Right atrium auricular region (tissue), 2 donors: ENCODE results near the gene ATXN7L2. TPM values are rescaled to one million over a fixed set of nuclear protein-coding genes. Genes with fewer than 3 reads are reported as not detected.
A peak's percentile ranks its signal among the peaks of the same experiment; 100 is the strongest.

Experiments used
- DNase-seq: peaks from one replicate; pipeline ENCODE4 v3.0.0-alpha.2; 2019; ENCODE audit warnings: low spot score
- H3K27ac ChIP-seq, 2 donors: fragments of 200-600 bp; sonication (generic); 1 replicate in 1 of 2; 2 replicates in 1 of 2; pipeline ENCODE4 v1.5.1; 2016 to 2019
- H3K27me3 ChIP-seq, 2 donors: fragments of 200-600 bp; sonication (generic); one replicate each; pipeline versions ENCODE4 v1.5.1 to v1.6.0; 2017 to 2019
- H3K36me3 ChIP-seq: fragments of 200-600 bp; sonication (generic); one replicate; pipeline ENCODE4 v1.5.1; 2016
- H3K4me1 ChIP-seq, 2 donors: fragments of 200-600 bp; sonication (generic); one replicate each; pipeline versions ENCODE4 v1.5.1 to v1.6.0; 2017 to 2019
- H3K4me3 ChIP-seq, 2 donors: fragments of 200-600 bp; sonication (generic); 1 replicate in 1 of 2; 2 replicates in 1 of 2; pipeline ENCODE4 v1.5.1; 2017 to 2019; ENCODE audit warnings: mild to moderate bottlenecking in 1 of 2, moderate library complexity in 1 of 2
- H3K9me3 ChIP-seq, 2 donors: fragments of 200-600 bp; sonication (generic); one replicate each; pipeline ENCODE4 v1.5.1; 2019
- total RNA-seq, 2 donors: library from RNA; depleted of rRNA; stranded (reverse); fragments of >200 nt; gene quantifications; one replicate each; pipeline ENCODE4 v1.1.0, GENCODE V29; 2016
- TF ChIP-seq, protein P1 (sequence below), 2 donors: fragments of 200-600 bp; sonication (generic); IDR thresholded peaks; one replicate each; pipeline ENCODE4 v1.5.1; 2019; ENCODE audit warnings: antibody characterized with exemption in 2 of 2

The ATXN7L2 gene
- total RNA-seq, 2 donors from 2014 or later: 2.4 to 3.5 TPM

DNA sequence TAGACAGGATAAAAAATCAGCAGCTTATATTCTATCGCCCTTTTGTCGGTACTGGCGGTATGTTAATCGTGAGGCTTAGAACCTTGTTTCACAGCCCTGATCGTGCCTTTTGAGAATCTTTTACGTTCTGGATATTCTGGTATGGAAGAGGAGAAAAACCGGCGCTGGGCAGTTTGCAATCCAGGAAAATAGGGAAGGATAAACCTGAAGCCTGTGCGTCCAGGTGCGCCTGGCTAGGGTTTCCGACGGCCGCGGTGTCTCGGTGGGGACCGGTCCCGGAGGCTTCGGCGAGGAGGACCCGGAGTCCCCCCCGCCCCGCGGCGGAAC, 17.6 kb upstream of the ATXN7L2 start:
- Histone ChIP-seq H3K36me3 (no peaks in the 10 kb centered on the region), H3K27ac (peak overlapping the region; percentile 80 to 84), H3K4me3 (peak overlapping the region; percentile 61 to 69), H3K27me3 (no peaks in the 10 kb centered on the region), H3K4me1 (peaks cover 0 to 17% of the 10 kb centered on the region in 2 donors), H3K9me3 (no peaks in the 10 kb centered on the region)
- TF ChIP-seq, protein P1, sequence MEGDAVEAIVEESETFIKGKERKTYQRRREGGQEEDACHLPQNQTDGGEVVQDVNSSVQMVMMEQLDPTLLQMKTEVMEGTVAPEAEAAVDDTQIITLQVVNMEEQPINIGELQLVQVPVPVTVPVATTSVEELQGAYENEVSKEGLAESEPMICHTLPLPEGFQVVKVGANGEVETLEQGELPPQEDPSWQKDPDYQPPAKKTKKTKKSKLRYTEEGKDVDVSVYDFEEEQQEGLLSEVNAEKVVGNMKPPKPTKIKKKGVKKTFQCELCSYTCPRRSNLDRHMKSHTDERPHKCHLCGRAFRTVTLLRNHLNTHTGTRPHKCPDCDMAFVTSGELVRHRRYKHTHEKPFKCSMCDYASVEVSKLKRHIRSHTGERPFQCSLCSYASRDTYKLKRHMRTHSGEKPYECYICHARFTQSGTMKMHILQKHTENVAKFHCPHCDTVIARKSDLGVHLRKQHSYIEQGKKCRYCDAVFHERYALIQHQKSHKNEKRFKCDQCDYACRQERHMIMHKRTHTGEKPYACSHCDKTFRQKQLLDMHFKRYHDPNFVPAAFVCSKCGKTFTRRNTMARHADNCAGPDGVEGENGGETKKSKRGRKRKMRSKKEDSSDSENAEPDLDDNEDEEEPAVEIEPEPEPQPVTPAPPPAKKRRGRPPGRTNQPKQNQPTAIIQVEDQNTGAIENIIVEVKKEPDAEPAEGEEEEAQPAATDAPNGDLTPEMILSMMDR (IDR thresholded peaks at IDR 0.05): no peak
- no peak for DNase-seq

DNA sequence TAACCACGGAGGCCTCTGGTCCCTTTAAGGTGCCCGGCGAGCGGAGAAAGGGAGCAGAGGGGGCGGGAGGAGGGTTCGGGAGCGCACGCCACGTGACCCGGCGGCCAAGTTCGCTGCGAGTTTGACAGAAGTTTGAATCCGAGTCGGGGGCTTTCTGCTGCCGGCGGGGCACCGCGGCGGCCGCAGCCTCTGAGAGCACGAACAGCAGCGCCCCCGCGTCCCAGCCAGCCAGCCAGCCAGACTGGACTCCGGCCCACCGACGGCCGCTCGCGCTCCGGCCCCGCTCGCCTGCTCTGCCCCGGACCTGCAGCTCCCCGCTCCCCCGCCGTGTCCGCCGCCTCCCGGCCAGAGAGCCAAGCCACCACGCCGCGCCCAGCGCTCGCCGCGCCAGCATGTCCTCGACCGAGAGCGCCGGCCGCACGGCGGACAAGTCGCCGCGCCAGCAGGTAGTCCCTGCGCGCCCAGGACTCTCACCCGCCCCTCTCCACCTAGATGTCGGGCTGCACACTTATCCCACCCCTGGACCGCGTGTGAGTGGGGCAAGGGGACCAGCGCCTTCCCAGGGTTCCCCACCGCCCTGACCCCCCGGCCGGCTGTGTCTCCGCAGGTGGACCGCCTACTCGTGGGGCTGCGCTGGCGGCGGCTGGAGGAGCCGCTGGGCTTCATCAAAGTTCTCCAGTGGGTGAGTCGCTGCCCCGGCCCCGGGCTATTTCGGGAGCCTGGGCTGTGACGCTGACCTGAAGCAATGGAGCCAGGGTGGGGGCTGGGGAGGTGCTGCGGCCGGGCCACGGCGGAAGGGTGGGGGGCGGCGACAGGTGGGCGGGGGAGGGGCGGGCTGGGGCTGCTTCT, 17.0 kb upstream of the ATXN7L2 start, which contains the start of gene SYPL2:
Gene SYPL2, plus strand, starts transcription at position 95 of the 849 bp plus-strand sequence. Its CDS starts 298 bp downstream, at position 393.
- peak within 1 kb of the TSS; percentile 61 to 69 for H3K4me3 ChIP-seq
- no peak for DNase-seq
- H3K9me3 ChIP-seq: no peaks in the 10 kb centered on the region
- H3K27ac ChIP-seq: peak within 1 kb of the TSS; percentile 80 to 84
- H3K36me3 ChIP-seq: no peaks in the 10 kb centered on the region
- peaks cover 0 to 17% of the 10 kb centered on the region in 2 donors for H3K4me1 ChIP-seq
- H3K27me3 ChIP-seq: no peaks in the 10 kb centered on the region
- TF ChIP-seq, protein P1 (IDR thresholded peaks at IDR 0.05): peak in 1 of 2 donors; percentile 24

DNA sequence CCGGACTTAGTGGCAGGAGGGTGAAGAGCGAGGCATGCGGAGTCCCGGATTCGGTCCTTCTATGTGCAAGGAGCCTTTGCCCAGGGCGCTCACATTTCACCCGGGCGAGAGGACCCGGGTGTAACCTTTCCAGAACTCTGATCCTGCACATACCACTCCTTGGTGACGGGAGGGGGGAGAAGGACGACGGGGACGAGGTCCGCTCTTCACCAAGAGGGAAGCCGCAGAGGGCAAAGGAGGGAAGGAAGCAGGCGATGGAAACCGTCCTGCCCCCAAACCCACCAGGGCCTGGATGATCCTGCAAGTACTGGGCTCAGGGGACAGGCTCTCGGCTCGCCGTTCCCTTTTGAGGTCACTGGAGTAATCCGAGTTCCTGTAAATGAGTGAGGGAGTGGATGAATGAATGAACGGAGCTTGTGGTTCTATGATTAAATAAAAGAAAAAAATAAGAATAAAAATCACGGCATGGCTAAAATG, 16.4 kb upstream of the ATXN7L2 start:
- peaks cover 0 to 17% of the 10 kb centered on the region in 2 donors for H3K4me1 ChIP-seq
- H3K4me3 ChIP-seq: peak overlapping the region; percentile 61 to 69
- no peaks in the 10 kb centered on the region for H3K27me3 ChIP-seq
- no peaks in the 10 kb centered on the region for H3K9me3 ChIP-seq
- peak overlapping the region; percentile 80 to 84 for H3K27ac ChIP-seq
- DNase-seq: no peak
- TF ChIP-seq, protein P1 (IDR thresholded peaks at IDR 0.05): no peak
- H3K36me3 ChIP-seq: no peaks in the 10 kb centered on the region

DNA sequence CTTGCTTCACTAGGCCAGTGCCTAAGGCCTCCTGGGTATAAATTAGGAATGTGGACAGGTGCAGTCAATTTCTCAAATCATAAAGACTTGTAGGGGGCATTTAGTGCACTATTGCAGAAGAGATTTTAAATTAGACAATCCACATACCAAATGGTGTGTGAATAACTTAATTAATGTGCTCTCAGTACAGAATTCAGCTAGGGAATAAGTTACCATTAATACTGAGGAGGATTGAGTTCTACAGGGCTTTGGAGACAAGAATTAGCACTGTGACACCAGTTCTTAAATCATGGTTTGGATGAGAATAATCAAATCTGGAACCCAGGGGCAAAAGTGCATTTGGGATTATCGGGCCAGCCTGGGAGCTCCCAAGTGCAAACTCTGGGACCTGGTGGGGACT, 15.6 kb upstream of the ATXN7L2 start:
- no peak overlapping the region for H3K4me3 ChIP-seq
- H3K9me3 ChIP-seq: no peaks in the 10 kb centered on the region
- H3K27ac ChIP-seq: no peak overlapping the region
- no peaks in the 10 kb centered on the region for H3K36me3 ChIP-seq
- TF ChIP-seq, protein P1 (IDR thresholded peaks at IDR 0.05): no peak
- no peak for DNase-seq
- H3K27me3 ChIP-seq: no peaks in the 10 kb centered on the region
- H3K4me1 ChIP-seq: peaks cover 0 to 17% of the 10 kb centered on the region in 2 donors

DNA sequence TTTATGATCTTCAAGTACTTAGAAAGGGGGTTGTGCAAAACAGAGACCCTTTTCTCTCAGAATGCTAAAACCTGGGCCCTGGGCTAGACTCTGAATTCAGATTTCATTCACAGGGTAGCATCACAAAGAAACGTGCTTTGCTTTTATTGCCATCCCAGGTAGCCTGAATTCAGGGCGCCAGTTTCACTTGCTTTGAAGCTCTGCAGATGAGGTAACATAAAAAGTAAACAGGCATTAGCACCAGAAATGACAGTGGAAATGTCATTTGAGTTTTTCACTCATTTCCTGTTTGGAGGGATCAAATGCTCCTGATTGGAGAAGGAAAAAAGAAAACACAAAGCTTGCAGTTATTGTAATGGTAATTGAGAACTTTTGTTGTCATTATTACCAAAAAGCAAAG, 14.8 kb upstream of the ATXN7L2 start:
- no peaks in the 10 kb centered on the region for H3K9me3 ChIP-seq
- H3K27ac ChIP-seq: no peak overlapping the region
- no peaks in the 10 kb centered on the region for H3K36me3 ChIP-seq
- H3K27me3 ChIP-seq: no peaks in the 10 kb centered on the region
- DNase-seq: no peak
- no peak overlapping the region for H3K4me3 ChIP-seq
- TF ChIP-seq, protein P1 (IDR thresholded peaks at IDR 0.05): no peak
- peaks cover 0 to 17% of the 10 kb centered on the region in 2 donors for H3K4me1 ChIP-seq
